GM18526 (cell line): ENCODE measurements around the gene GRAMD1A.

Source experiments
- POLR2A ChIP-seq: IDR thresholded peaks from 3 replicates; pipeline ENCODE4 v1.6.1; 2011; ENCODE audit not compliant: insufficient read length; ENCODE audit errors: extremely low read depth

The GRAMD1A gene

GRCh38 chr19:35027851-35028599, 27.9 kb downstream of the GRAMD1A start:
- TF ChIP-seq POLR2A: no peak

- TF ChIP-seq POLR2A: peak; percentile 19
These were observed 29.7 kb downstream of the GRAMD1A start for GRCh38 chr19:35029737-35030256.

- TF ChIP-seq POLR2A: no peak
These were observed 30.3 kb downstream of the GRAMD1A start, which contains the start of gene SCN1B for GRCh38 chr19:35030257-35031071. Gene SCN1B, plus strand, starts transcription at chr19:35030470. Its CDS starts 351 bp downstream, at chr19:35030821.

- TF ChIP-seq POLR2A: no peak
These were observed 31.2 kb downstream of the GRAMD1A start for GRCh38 chr19:35031072-35031881.

GRCh38 chr19:35032356-35032865, 32.3 kb downstream of the GRAMD1A start:
- TF ChIP-seq POLR2A: no peak

- no peak for TF ChIP-seq POLR2A
These were observed 33.2 kb downstream of the GRAMD1A start for GRCh38 chr19:35033067-35034004.

- no peak for TF ChIP-seq POLR2A
These were observed 33.9 kb downstream of the GRAMD1A start for GRCh38 chr19:35034005-35034502.

GRCh38 chr19:35034588-35035382, 34.7 kb downstream of the GRAMD1A start:
- TF ChIP-seq POLR2A: no peak

- TF ChIP-seq POLR2A: no peak
These were observed 37.8 kb downstream of the GRAMD1A start for GRCh38 chr19:35037716-35038622.

- no peak for TF ChIP-seq POLR2A
These were observed 38.7 kb downstream of the GRAMD1A start for GRCh38 chr19:35038623-35039512.

GRCh38 chr19:35039881-35040825, 40.0 kb downstream of the GRAMD1A start:
- TF ChIP-seq POLR2A: no peak
